Measurements from ENCODE around the gene LARGE1.

DNA sequence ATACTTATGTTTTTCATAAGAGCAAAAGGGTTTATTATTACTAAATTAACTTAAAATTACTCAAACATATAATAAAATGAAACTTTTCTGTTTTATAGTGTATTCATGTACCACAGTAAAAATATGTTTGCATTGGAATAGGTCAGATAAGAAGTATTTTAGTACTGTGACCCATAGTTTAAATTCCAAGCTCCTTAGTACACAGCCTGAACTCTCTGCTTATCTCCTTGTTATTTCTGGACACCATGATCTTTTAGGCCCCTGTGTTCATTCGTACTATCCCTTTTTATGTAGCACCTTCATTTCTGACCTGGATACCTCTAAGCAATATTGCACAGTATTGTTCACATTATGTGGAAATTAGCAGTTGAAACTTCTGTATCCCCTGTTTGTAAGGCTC, 565.3 kb downstream of the LARGE1 start:
- no peak for TF ChIP-seq POLR2A (IDR thresholded peaks at IDR 0.05)
- no peak for TF ChIP-seq CTCF (IDR thresholded peaks at IDR 0.05)

Data from uterus (tissue), 2 donors.